ENCODE results near the gene GMCL1.
"Not testable (repeated sequence)": the region's sequence is repeated elsewhere in the genome, so short reads cannot be mapped to it uniquely, and the experiment has no call there.

The GMCL1 gene

DNA sequence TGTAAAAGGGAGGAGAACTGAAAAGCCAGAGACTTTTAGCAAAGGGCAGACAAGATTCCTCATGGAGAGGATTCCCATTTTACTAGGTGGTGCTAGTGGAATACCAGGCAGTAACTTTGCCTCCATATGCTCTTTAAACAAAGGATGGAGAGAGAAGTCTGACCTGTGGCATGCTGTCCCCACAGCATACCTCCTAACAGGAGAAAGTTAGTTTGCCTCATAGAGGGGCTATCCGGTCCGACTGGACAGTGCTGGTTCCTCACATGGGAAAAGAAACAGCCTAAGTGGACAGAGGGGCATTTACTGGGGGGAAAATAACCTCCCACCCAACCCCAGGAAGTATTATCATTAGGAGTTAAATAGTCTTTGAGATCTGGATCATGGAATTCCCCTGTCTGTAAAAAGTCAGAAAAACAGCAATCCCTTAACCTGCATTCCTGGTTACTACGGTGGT, 31.6 kb upstream of the GMCL1 start:
- no peak for DNase-seq (ENCODE audit: low read depth)
- no peak for TF ChIP-seq CTCF (IDR thresholded peaks at IDR 0.05; ENCODE audit: low read depth, low read length, missing control alignments)
- H3K4me3 ChIP-seq (ENCODE audit: low read depth, low read length): peak overlapping the region; percentile 52

DNA sequence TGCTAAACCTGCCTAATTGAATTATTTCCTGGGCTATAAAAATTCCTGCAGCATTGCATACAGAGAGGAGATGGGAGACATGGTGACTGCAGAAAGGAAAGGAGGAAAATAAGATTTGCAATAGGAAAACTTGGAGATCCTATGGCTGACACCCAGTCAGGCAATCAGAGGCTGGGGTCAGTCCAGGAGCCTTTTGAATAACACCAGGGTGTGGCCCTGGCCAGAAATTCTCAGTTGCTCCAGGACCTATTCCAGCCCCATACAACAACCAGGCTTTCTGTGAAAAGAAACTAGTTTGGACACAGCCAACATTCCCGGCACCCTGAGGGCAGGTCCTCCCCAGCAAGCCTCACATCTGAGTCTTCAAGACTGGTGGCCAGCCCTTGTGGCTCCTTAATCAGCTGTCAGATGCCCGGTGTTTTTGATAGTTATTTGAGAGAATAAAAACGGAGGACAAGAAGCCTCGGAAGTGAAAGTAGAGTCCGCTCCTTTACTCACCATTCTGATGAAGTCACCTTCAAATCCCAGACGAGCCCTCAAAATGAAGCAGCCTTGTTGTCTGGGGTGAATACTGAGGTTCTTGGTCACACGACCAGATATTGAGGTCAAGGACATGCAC, 31.1 kb upstream of the GMCL1 start:
- no peak for DNase-seq (ENCODE audit: low read depth)
- no peak for TF ChIP-seq CTCF (IDR thresholded peaks at IDR 0.05; ENCODE audit: low read depth, low read length, missing control alignments)
- H3K4me3 ChIP-seq (ENCODE audit: low read depth, low read length): peak overlapping the region; percentile 52

DNA sequence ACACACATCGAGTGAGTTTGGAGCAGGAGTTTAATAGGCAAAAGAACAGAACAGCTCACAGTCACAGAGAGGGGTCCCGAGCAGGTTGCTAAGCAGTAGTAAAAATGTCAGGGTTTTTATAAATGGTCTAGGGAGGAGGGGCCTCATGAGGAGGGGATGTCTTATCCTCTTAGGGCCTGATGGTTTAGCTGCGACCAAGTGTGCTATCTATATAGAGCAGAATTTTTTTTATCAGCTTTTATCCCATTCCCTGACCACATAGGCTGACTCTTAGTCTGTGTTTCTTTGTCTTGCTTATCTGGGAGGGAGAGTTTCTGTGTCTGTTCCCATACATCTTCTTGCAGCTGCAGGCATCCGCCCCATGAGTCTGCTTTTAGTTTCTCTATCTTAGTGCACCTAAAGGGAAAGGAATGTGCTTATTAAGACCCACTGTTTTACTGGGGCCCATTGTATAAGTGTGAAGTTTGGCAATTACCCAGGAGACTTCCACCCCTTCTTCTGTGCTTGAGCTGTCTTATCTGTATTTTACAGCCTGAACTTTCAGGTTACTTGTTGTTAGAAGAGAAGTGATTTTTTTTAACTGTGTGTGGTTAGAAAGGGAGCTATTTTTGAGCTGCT, 30.4 kb upstream of the GMCL1 start:
- no peak for TF ChIP-seq CTCF (IDR thresholded peaks at IDR 0.05; ENCODE audit: low read depth, low read length, missing control alignments)
- DNase-seq (ENCODE audit: low read depth): peak; percentile 57
- H3K4me3 ChIP-seq (ENCODE audit: low read depth, low read length): peak overlapping the region; percentile 52

DNA sequence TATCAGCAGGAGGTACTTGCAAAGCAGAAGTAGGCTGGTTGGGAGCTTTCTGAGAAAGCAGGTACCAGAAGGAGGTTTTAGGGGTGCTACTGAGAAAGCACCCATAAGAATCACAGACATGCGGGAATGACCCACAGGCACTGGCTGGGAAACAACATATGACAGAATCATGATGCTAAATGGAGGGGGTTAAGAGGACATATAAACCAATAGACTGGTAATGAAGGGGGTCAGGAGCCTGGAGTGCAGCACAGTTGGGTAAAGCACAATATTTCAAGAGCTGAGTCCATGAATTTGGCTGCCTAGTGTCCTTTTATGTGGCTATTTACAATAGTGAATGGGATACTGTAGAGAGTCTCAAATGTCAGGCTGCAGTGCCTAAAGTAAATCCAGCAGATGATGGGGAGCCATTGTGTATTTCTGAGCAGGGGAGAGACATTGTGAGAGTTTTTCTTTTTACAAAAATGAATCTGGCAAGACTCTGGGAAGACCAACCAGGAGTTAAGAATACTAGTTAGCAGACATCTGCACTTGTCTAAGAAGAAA, 27.6 kb upstream of the GMCL1 start:
- no peak for TF ChIP-seq CTCF (IDR thresholded peaks at IDR 0.05; ENCODE audit: low read depth, low read length, missing control alignments)
- H3K4me3 ChIP-seq (ENCODE audit: low read depth, low read length): no peak overlapping the region
- no peak for DNase-seq (ENCODE audit: low read depth)

DNA sequence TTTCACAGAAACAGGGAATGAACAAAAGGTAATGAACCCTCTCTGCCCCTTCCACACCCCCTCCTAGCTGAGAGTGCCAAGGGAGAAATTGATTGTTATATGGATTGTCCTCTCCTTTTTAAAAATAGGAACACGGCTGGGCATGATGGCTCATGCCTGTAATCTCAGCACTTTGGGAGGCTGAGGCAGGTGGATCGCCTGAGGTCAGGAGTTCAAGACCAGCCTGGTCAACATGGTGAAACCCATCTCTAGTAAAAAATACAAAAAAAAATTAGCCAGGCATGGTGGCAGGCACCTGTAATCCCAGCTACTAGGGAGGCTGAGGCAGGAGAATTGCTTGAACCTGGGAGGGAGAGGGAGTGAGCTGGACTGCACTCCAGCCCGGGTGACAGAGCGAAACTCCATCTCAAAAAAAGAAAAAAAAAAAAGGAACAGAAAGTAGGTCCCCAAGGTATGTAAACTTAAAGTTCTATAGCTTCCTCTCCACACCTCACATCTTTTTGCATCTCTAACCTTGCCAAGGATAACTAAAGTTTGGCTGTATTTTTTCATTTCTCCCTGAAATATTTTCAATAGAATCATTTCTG, 26.6 kb upstream of the GMCL1 start:
- not testable (repeated sequence) for DNase-seq (ENCODE audit: low read depth); H3K4me3 ChIP-seq (ENCODE audit: low read depth, low read length)

- no peak for DNase-seq (ENCODE audit: low read depth)
- no peak overlapping the region for H3K4me3 ChIP-seq (ENCODE audit: low read depth, low read length)
- no peak for TF ChIP-seq CTCF (IDR thresholded peaks at IDR 0.05; ENCODE audit: low read depth, low read length, missing control alignments)
These were observed 25.0 kb upstream of the GMCL1 start for GRCh38 chr2:69804416-69804815.

- no peak overlapping the region for H3K4me3 ChIP-seq (ENCODE audit: low read depth, low read length)
- TF ChIP-seq CTCF (IDR thresholded peaks at IDR 0.05; ENCODE audit: low read depth, low read length, missing control alignments): no peak
- no peak for DNase-seq (ENCODE audit: low read depth)
These were observed 23.6 kb upstream of the GMCL1 start for GRCh38 chr2:69805887-69806286.

Data from GM12864 (cell line).